ENCODE data around the gene PPIE.
"Not testable (repeated sequence)": the region's sequence is repeated elsewhere in the genome, so short reads cannot be mapped to it uniquely, and the experiment has no call there.

- not testable (repeated sequence) for TF ChIP-seq CTCF, POLR2A (IDR thresholded peaks at IDR 0.05)
Observed at GRCh38 chr1:39771022-39771532, 32.4 kb downstream of the PPIE start, which contains the start of gene OXCT2.
